SK-N-MC (cell line): ENCODE measurements around the gene DYNLT4.

Experiments
- DNase-seq: peaks from one replicate; pipeline ENCODE4 v3.0.0-alpha.2; 2011; ENCODE audit warnings: low read depth, low spot score
- H3K27ac ChIP-seq: fragments of 200-600 bp; sonication (generic); 2 replicates; pipeline ENCODE4 v1.5.1; 2016; ENCODE audit warnings: mixed run types
- H3K36me3 ChIP-seq: fragments of 200-600 bp; sonication (generic); 2 replicates; pipeline ENCODE4 v1.6.1; 2017; ENCODE audit warnings: antibody characterized with exemption, low read length, mixed read lengths; ENCODE audit not compliant: insufficient read depth
- H3K4me3 ChIP-seq: fragments of 200-600 bp; sonication (generic); 2 replicates; pipeline ENCODE4 v1.5.1; 2016
- H3K9ac ChIP-seq: fragments of 200-600 bp; sonication (generic); 2 replicates; pipeline ENCODE4 v1.8.0; 2017; ENCODE audit warnings: mixed run types, mixed read lengths; ENCODE audit not compliant: insufficient read length
- H3K9me3 ChIP-seq: fragments of 200-600 bp; sonication (generic); 2 replicates; pipeline ENCODE4 v1.6.1; 2017; ENCODE audit warnings: low read depth, mild to moderate bottlenecking, antibody characterized with exemption, low read length, moderate library complexity, mixed read lengths
- EZH2 ChIP-seq: fragments of 200-600 bp; sonication (generic); IDR thresholded peaks from one replicate; pipeline ENCODE4 v1.6.1; 2017; ENCODE audit warnings: antibody characterized with exemption
- FOXP2 ChIP-seq: optimal IDR thresholded peaks from 2 replicates; pipeline ENCODE3; 2011; ENCODE audit warnings: mild to moderate bottlenecking, moderate library complexity; ENCODE audit not compliant: insufficient read depth; ENCODE audit errors: extremely low read length, control extremely low read depth
- POLR2AphosphoS5 ChIP-seq: IDR thresholded peaks from 2 replicates; pipeline ENCODE4 v1.6.1; 2012; ENCODE audit warnings: mild to moderate bottlenecking, low read depth, low read length, borderline replicate concordance

Gene DYNLT4

DNA sequence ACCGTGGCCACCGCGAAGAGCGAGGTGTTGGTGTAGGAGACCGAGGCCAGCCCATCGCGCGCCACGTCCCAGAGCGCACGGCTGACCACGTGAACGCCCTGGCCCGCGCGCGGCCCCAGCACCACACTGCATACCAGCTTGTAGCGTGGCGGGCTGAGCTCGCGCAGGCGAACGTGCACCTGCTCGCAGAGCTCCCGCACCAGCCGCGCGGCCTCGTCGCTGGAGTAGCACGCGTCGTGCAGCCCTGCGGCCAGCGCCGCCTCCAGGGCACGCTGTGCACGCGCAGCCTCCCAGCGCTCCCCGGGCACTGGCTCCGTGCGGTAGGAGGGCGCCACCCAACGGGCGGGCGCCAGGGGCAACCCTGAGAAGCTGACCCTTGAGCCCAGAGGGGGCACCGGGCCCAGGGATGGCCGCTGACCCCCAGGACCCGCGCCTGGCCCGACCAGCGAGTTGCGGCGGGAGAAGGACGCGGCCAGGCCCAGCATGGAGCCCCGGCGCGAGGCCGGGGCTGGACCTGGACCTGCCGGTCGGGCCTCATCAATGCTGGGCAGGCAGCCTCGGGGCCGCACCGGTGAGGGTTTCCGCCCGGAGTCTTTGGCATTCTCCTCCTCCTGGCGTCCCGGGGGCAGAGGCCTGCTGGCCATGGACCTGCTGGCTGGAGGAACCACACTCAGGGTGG, 987 bp downstream of the DYNLT4 start:
- H3K36me3 ChIP-seq = no peaks in the 10 kb centered on the region; the same call in 1 of the 2 replicates
- H3K9ac ChIP-seq = no peak overlapping the region
- TF ChIP-seq EZH2 (no peak), POLR2AphosphoS5 (no peak), FOXP2 (no peak)
- no peak overlapping the region for H3K4me3 ChIP-seq
- no peaks in the 10 kb centered on the region for H3K9me3 ChIP-seq
- no peak for DNase-seq
- no peak overlapping the region for H3K27ac ChIP-seq

DNA sequence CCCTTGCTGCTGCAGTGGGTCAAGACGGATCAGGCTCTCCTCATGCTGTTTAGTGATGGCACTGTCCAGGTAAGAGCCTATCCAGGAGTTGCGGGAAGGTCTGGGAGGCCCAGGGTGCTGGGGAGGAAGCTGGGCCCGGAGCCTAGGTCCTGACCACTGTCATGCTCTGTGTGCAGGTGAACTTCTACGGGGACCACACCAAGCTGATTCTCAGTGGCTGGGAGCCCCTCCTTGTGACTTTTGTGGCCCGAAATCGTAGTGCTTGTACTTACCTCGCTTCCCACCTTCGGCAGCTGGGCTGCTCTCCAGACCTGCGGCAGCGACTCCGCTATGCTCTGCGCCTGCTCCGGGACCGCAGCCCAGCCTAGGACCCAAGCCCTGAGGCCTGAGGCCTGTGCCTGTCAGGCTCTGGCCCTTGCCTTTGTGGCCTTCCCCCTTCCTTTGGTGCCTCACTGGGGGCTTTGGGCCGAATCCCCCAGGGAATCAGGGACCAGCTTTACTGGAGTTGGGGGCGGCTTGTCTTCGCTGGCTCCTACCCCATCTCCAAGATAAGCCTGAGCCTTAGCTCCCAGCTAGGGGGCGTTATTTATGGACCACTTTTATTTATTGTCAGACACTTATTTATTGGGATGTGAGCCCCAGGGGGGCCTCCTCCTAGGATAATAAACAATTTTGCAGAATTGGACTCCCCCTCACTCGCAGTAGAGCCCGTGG, 1.7 kb downstream of the DYNLT4 start:
- H3K27ac ChIP-seq = no peak overlapping the region
- H3K9ac ChIP-seq = no peak overlapping the region
- TF ChIP-seq FOXP2 = no peak
- TF ChIP-seq EZH2 = no peak
- no peak for TF ChIP-seq POLR2AphosphoS5
- DNase-seq = no peak
- no peaks in the 10 kb centered on the region; the same call in 1 of the 2 replicates for H3K36me3 ChIP-seq
- no peaks in the 10 kb centered on the region for H3K9me3 ChIP-seq
- no peak overlapping the region for H3K4me3 ChIP-seq

DNA sequence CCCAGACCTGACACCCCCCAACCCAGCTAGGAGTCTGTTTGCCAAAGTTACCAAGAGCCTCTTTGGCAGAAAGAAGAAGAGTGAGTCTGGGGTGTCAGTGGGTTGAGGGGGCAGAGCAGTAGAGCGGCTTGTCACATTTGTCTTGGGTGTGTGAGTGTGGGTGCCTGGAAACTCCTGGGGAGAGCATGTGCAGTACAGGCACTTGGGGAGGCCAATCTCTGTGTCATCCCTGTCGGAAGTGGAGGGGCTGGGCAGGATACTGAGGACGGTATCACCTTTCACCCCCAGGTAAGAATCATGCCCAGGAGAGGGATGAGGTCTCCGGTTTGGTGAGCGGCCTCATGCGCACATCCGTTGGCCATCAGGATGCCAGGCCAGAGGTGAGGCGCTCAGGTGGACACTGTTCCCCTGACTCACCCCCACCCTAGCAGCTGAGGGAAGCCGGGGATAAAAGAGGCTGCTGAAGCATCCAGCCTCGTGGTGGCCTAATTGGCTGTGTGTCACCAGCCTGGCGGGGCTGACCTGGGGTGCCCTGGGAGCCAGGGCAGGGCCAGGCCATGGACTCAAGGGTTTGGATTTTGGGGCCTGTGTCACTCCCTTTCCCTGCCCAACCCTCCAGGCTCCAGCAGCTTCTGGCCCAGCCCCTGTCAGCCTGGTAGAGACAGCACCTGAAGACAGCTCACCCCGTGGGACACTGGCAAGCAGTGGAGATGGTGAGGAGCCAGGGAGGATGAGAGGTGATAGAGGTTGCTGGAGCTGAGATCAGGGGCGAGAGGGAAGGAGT, 3.6 kb downstream of the DYNLT4 start:
- H3K27ac ChIP-seq = no peak overlapping the region

DNA sequence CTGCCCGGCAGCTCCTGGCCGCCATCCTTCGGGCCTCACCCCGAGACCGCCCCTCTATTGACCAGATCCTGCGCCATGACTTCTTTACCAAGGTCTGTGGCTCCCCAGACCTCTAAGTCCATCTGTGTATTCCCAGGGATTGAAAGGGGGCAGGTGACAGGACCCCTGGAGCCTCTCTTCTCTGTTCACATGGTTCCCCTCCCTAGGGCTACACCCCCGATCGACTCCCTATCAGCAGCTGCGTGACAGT, 4.2 kb downstream of the DYNLT4 start:
- no peaks in the 10 kb centered on the region; the same call in 1 of the 2 replicates for H3K36me3 ChIP-seq
- H3K27ac ChIP-seq = no peak overlapping the region
- TF ChIP-seq EZH2 (no peak), FOXP2 (no peak), POLR2AphosphoS5 (no peak)
- no peak overlapping the region for H3K4me3 ChIP-seq
- DNase-seq = no peak
- H3K9me3 ChIP-seq = no peaks in the 10 kb centered on the region
- H3K9ac ChIP-seq = no peak overlapping the region

More for the DNA sequence above, 3.6 kb downstream of the DYNLT4 start:
- H3K36me3 ChIP-seq = no peaks in the 10 kb centered on the region; the same call in 1 of the 2 replicates
- no peak for TF ChIP-seq FOXP2
- no peak overlapping the region for H3K4me3 ChIP-seq
- DNase-seq = no peak
- no peak overlapping the region for H3K9ac ChIP-seq
- no peaks in the 10 kb centered on the region for H3K9me3 ChIP-seq

DNA sequence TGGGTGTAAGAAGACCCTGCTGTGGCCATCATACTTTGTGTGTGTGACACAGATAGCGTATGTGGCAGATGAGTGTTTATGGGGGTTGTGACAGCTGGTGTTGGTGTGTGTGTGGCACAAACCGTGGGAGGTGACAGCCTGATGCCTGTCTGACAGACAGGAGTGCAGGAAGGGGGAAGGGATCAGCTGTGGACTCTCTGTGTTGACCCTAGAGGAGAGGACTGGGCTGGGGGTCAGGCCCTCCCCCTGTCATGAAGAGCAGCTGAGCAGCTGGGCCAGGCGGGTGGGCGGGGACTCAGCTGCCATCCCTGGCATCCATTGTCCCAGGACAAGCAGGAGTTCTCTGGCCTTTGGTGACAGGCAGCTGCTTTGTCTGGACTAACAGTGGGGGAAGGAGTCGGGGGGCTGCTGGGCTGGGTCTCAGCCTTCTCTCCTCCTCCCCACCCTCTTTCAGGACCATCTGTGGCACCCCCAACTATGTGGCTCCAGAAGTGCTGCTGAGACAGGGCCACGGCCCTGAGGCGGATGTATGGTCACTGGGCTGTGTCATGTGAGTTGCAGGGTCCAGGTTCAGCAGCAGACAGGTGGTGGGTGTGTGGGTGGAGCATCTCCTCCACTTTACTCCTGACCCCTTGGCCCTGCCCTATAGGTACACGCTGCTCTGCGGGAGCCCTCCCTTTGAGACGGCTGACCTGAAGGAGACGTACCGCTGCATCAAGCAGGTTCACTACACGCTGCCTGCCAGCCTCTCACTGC, 4.7 kb downstream of the DYNLT4 start:
- Histone ChIP-seq H3K4me3 (no peak overlapping the region), H3K9ac (no peak overlapping the region), H3K36me3 (no peaks in the 10 kb centered on the region; the same call in 1 of the 2 replicates), H3K27ac (no peak overlapping the region), H3K9me3 (no peaks in the 10 kb centered on the region)
- no peak for DNase-seq
- TF ChIP-seq POLR2AphosphoS5 = no peak
- no peak for TF ChIP-seq FOXP2
- no peak for TF ChIP-seq EZH2

DNA sequence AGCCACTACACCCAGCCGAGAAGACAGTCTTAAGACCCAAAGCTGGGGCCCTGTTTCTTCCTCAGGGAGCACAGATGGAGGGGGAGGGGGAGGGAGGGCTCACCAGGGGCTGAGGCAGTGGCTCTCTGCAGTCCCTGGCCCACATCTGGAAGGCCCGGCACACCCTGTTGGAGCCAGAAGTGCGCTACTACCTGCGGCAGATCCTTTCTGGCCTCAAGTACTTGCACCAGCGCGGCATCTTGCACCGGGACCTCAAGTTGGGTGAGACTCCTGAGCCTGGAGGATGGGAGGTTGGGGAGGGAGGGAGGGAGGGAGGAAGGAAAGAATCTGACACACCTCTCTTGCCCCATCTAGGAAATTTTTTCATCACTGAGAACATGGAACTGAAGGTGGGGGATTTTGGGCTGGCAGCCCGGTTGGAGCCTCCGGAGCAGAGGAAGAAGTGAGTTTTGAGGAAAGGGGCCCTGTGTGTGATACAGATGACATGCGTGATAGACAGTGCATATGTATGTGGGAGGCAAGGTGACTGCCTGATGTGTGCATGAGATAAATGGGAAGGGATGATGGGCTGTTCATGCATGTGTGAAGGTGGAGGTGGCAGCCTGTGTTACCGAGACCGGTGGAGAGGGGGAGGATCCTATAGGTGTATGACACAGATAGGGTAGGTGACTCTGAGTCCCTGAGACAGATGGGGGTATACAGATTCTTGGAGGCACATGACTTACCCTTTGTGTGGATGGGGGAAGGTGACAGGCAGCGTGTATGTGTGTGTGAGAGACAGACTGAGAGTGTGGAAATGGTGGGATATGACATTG, 5.5 kb downstream of the DYNLT4 start:
- no peak for DNase-seq
- Histone ChIP-seq H3K27ac (no peak overlapping the region), H3K4me3 (no peak overlapping the region), H3K36me3 (no peaks in the 10 kb centered on the region; the same call in 1 of the 2 replicates), H3K9me3 (no peaks in the 10 kb centered on the region), H3K9ac (no peak overlapping the region)
- TF ChIP-seq EZH2 (no peak), FOXP2 (no peak), POLR2AphosphoS5 (no peak)

DNA sequence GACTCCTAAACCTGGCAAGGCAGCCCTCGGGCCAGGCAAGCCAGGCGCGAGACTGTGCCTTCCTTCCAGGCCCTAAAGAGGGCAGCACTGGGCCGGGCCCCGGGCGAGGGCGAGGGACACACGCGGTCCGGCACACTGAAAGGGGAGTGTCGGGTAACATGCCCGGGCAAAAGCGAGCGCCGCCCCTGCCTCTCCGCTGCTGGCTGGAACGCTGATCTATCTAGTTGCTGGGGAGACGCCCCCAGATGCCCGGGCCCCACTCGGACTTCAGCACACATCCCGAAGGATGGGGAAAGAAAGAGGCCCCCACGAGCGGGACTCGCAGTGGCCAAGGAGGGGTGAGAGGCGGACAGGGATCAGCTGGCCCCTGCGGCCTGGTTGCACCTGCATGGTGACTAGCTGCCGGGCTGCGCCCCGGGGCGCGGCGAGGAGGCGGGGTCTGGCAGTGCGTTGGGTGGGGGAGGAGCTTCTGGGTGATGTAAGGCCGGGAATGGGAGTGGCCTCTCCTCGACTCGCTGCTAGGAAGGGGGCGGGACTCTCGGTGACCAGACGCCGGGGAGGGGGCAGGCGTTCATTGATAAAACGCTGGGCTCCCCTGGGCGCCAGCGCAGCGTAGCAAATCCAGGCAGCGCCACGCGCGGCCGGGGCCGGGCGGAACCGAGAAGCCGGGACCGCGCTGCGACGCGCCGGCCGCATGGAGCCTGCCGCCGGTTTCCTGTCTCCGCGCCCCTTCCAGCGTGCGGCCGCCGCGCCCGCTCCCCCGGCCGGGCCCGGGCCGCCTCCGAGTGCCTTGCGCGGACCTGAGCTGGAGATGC, 7.2 kb downstream of the DYNLT4 start, which contains the start of gene PLK3:
TSS of gene PLK3 (plus strand) at position 608 of the 815 bp plus-strand sequence. CDS start at position 695, 87 bp downstream.
- peak within 1 kb of the TSS; percentile 73 for H3K27ac ChIP-seq
- no peaks in the 10 kb centered on the region; the same call in 1 of the 2 replicates for H3K36me3 ChIP-seq
- peak within 1 kb of the TSS; percentile 82 for H3K9ac ChIP-seq
- DNase-seq = peak; percentile 76
- peak; percentile 84 for TF ChIP-seq POLR2AphosphoS5
- TF ChIP-seq FOXP2 = no peak
- no peaks in the 10 kb centered on the region for H3K9me3 ChIP-seq
- peak within 1 kb of the TSS; percentile 94 for H3K4me3 ChIP-seq
